Left renal pelvis (tissue), 4 donors: ENCODE data around the gene SH3PXD2B. TPM values are rescaled to one million over a fixed set of nuclear protein-coding genes. Genes with fewer than 3 reads are reported as not detected.
A peak's percentile ranks its signal among the peaks of the same experiment; 100 is the strongest.
"Not testable (repeated sequence)": the region's sequence is repeated elsewhere in the genome, so short reads cannot be mapped to it uniquely, and the experiment has no call there.

ENCODE experiments used
- DNase-seq, 4 donors: peaks; one replicate each; pipeline ENCODE4 v3.0.0-alpha.2; 2013; ENCODE audit warnings: low read depth in 4 of 4, low spot score in 3 of 4
- polyA plus RNA-seq, 4 donors: library from polyadenylated mRNA; unstranded; fragments of 120-200 nt; gene quantifications; one replicate each; pipeline ENCODE4 v1.2.1, GENCODE V29; 2013; ENCODE audit not compliant: insufficient read length in 4 of 4

Gene SH3PXD2B
- polyA plus RNA-seq, 4 donors: 28.2 to 63.9 (median 35.1) TPM

- no peak for DNase-seq
Measured at GRCh38 chr5:172486451-172486850, 32.1 kb upstream of the SH3PXD2B start.

- no peak for DNase-seq
Measured at GRCh38 chr5:172485511-172486202, 31.3 kb upstream of the SH3PXD2B start.

- no peak for DNase-seq
Measured at GRCh38 chr5:172484664-172485063, 30.3 kb upstream of the SH3PXD2B start.

GRCh38 chr5:172482156-172483020 lies 28.1 kb upstream of the SH3PXD2B start:
- no peak for DNase-seq

GRCh38 chr5:172481011-172481800 lies 26.9 kb upstream of the SH3PXD2B start:
- no peak for DNase-seq

- DNase-seq: no peak
Measured at GRCh38 chr5:172479784-172480115, 25.4 kb upstream of the SH3PXD2B start.

- peak; percentile 57 to 82 (median 73) for DNase-seq
Measured at GRCh38 chr5:172479034-172479783, 24.9 kb upstream of the SH3PXD2B start.

- DNase-seq: not testable (repeated sequence)
Measured at GRCh38 chr5:172478695-172479033, 24.3 kb upstream of the SH3PXD2B start.

GRCh38 chr5:172478256-172478655 lies 23.9 kb upstream of the SH3PXD2B start:
- DNase-seq: no peak

GRCh38 chr5:172477466-172477865 lies 23.1 kb upstream of the SH3PXD2B start:
- DNase-seq: no peak

- DNase-seq: no peak
Measured at GRCh38 chr5:172474293-172474692, 20.0 kb upstream of the SH3PXD2B start.

GRCh38 chr5:172473427-172473826 lies 19.1 kb upstream of the SH3PXD2B start:
- no peak for DNase-seq

- no peak for DNase-seq
Measured at GRCh38 chr5:172469697-172470096, 15.4 kb upstream of the SH3PXD2B start.

- DNase-seq: no peak
Measured at GRCh38 chr5:172466062-172466461, 11.7 kb upstream of the SH3PXD2B start.

GRCh38 chr5:172463031-172463430 lies 8.7 kb upstream of the SH3PXD2B start:
- DNase-seq: no peak

GRCh38 chr5:172459783-172460165 lies 5.4 kb upstream of the SH3PXD2B start:
- DNase-seq: no peak

GRCh38 chr5:172458976-172459782 lies 4.9 kb upstream of the SH3PXD2B start:
- no peak for DNase-seq

GRCh38 chr5:172456076-172456722 lies 1.9 kb upstream of the SH3PXD2B start:
- no peak for DNase-seq

GRCh38 chr5:172455511-172456061 lies 1.3 kb upstream of the SH3PXD2B start:
- no peak for DNase-seq
